NCI-H146 treated with DMSO at 0.1 percent for 48 hours (cell line): ENCODE results near the gene PROX2.

ENCODE experiments used
- DNase-seq: peaks from one replicate; lab custom pipeline; 2025; ENCODE audit not compliant: unreplicated experiment; lab: John Stamatoyannopoulos, UW

PROX2 gene

DNA sequence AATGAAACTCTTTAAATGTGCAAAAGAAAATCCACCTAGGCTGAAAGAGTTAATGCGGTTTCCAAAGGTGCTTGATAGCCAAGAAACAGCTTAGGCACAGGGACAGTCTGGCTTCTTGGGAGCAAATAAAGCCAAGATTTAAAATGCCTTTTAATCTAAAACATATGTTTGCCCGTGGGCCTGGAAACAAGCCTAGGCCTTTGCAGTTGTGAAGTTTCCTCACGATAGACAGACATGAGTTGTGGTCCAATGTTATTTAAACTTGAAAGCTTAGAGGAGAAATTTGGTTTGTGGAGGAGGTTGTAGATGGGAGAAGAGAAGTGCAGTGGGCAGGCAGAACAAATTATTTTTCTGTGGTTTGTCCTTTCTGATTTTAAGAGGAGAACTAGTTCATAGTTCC is 29.8 kb downstream of the PROX2 start:
- DNase-seq, result no peak

DNA sequence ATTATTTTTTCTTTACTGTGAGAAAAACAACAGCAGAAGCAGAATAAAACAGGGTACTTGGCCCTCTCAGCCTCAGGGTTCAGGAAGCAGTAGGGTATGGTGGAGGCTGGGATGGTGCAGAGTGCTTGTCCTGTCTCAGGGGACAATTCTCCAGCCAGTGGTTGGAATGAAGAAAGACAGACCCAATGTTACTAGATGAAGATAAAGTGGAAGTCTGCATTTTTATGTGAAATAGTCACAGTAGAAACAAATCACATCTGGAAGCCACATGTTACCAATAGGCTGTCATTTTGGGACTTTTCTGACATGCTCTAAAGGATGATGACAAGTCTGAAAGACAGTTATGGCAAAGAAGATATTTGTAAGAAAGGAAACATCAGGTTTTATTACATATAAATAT is 32.3 kb downstream of the PROX2 start:
- no peak for DNase-seq

DNA sequence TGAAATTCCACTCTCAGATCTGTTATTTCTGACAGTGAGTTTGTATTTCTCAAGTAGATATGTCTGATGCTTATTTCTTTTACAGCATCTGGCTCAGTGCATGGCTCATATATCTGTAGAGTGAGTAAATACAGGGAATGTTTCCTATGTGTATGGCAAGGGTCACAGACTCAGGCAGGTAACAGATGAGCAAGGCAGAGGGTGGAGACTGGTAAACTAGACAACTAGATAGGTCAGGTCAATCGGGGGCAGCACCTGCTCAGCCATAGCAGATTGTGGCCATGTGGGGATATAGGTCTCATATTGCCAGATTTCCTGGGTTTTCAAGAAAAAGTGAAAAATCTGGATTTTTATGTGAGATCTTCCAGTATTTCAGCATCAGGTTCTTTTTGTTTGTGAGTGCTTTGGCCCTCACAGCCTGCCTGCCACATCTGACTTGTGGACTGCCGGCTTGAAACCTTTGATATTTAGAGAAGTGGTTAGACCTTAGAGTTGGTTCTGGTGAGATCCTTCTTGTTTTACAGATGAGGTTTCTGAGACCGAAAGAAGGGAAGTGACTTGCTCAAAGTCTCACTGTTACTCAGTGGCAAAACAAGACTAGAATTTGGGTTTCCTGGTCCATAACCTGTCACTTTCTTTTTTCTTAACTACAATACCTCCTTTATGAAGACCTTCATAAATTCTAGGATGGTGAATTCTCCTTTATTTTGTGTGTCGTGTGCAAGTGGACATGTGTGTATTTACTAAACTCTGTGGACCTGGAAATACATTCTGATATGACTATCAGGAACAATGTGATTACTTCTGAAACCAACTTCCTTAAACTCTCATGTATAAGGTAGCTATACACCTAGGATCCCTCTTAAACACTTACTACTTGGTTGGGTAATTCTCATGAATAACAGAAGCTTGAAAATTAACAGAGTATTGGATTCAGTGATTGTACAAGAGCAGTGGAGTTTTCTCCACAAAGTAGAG is 34.4 kb downstream of the PROX2 start:
- no peak for DNase-seq

DNA sequence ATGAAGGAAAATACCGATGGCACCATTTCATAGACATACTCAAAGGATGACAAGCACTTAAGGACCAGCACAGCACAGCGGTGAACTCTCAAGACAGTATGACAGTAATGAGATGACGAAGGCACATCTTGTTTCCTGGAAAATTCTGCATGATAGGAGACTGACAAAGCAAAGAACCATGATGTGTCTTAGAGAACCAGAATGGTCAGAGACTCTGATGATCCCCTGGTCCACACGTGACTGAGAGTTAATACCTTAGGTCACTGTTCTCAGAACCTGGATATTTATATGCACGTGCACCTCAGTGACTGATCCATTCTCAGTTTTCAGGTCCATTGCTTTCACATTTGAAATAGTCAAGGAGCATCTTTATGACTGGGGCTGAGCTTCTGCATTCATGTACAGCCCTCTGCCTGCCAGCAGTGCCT is 35.3 kb downstream of the PROX2 start:
- DNase-seq, result no peak

DNA sequence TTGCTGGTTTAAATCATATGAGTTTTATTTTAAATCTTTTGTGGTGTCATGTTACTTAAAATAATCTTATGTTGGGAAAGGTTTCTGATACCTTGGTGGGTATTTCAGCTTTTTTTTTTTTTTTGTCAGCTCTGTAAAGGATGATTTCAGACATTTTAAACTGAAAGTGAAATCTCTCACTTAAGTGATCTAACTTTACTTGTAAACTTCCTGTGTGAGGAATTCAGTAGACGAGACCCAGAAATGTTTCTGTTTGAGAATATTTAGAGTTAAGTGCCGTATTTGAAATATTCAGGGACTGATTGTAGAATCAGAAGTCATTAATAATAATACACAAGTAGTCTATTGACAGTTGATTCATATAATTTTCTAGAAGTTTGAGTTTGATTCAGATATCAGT is 37.8 kb downstream of the PROX2 start:
- no peak for DNase-seq

DNA sequence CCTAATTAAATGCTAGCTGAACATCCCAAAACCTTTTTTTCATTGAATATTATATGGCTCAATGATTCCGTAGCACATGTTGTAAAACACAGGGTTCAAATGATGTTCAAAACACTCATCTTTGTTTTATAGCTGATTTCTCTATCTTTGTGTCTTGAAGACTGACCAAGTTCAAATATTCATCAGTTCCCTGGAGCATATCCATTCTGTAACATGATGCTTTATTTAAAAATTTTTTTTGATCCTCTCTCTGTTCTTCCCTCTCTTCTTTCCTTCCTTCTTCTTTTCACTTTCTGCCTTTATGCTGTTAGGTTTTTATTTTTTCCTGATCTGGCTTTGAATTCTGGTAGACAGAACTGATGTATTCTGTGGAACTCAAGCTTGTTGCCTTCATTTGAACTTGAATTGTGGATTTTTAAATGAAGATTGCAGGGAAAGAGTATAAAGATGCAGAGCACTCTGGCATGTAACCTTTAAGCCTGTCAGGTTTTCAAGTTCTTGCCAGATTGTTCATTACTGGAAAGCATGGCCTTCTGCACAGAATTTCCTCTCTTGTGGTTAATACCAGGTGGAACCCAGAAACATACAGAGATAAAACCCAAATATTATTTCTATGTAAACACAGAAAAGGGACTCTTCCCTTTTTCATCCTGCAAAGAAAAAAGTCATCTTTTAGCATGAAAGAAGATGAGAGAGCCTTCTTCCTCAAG is 39.5 kb downstream of the PROX2 start:
- no peak for DNase-seq

DNA sequence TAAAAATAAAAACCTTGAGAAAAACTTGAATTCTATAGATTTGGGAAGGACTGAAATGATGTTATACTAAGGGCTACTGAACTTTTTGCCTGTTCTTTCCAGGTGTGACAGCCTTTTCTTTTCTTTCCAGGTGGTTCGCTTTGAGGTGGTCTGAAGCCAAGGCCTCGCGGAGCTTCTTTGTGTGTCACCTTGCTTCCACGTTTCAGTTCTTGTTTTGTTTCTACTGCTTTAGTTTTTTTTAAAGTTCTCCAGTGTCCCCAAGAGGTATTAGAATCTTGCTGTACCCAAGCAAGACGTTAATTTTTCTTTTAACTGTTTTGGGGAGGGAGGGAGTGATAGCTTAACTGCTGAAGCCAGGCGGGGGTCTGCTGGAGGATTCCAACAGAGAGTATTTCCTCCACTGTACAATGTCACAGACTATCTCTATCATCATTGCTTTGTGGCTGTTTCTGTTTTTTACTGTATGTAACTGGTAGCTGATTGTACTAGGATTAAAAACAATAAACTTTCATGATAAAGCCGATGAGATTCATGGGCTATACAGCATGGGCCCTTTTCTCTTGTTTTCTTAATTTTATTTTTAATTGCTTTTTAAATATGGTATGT is 40.2 kb downstream of the PROX2 start:
- DNase-seq, result no peak

DNA sequence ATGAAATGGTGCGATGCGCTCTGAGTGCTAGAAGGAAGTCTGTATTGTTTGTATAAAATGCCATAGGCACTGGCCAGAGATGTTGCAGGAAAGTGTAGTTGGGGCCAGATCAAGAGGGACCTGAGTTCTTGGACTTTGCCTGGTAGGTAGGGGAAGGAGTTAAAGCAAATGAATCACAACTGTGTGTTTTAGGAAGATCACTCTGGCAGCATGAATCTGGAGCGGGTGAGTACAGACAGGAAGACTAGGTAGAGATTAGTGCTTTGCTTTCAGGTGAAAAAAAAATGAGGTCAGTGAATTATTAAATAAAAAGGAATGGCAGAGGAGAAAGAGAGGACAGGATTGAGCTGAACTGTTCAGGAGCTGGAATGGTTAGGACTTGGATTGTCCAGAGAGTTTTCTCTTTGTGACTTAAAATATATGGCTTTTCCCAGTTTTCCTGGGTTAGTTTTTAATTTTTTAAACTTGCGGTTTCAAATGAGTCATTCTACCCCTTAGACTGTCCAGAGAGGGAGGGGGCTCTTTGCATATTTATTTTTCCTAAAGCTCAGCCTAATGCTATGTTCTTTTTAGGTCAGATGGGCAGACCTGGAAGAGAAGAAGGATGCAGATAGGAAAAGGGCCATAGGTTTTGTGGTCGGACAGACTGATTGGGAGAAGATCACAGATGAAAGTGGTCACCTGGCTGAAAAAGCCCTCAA is 41.1 kb downstream of the PROX2 start:
- no peak for DNase-seq

DNA sequence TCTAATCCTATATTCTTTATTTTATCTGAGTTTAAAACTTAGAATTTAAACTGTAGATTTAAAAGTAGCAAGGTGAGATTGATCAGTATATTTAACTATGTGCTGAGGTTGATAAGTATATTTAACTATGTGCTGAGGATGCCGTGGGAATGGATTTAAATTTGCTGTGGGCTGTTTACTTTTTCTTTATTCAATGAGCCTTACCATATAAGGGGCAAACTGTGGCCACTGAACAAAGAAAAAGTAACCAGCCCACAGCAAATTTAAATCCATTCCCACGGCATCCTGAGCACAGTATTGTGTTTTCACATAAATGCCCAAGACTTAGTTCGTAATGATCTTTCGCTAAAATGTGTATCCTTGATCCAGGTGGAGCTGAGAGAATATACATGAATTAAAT is 43.1 kb downstream of the PROX2 start:
- DNase-seq, result no peak

DNA sequence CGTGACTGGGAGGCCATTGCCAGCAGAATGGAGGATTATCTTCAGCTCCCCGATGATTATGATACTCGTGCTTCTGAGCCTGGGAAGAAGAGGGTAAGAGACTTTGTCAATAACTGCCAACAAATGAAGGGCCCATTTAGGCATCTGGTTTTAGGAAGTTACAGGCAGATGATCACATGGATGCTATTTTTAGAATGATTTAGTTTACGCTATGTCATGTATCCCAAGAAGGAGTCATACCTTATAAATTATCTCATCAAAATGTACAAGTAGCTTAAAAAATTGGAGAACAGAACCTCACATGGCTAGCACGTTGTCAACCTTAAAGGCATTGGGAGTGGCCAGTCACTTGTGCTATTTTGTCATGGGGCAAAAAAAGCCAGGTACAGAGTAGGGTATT is 46.7 kb downstream of the PROX2 start:
- no peak for DNase-seq

DNA sequence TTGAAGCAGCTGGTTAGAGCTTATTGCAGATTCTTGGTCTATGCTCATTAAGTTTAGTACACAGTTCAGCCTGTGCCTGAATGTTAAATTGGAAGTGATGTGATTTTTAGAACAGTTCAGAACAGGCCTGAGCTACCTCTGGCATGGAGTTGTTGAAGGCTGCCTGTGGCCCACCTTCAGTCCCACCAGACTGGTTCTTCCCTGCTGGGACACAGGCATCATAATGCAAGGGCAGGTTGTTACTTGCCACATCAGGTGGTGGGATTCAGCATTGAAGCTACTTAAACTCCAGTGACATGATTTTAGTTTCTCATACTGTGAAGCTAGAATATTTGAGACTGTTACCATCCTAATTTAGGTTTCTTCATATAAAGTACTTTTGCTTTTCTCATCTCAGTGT is 49.4 kb downstream of the PROX2 start:
- no peak for DNase-seq
